HEK293 (cell line): ENCODE data around the gene TPM3.

ENCODE experiments used
- CTCF ChIA-PET: fragments of 350-600 bp; formaldehyde crosslinking; extraction: SDS; loops from one replicate; lab custom pipeline; 2021; ENCODE audit warnings: antibody characterized with exemption; lab: Yijun Ruan, JAX
- POLR2A ChIA-PET: fragments of 300-600 bp; formaldehyde crosslinking; extraction: SDS; loops from one replicate; lab custom pipeline; 2020; ENCODE audit warnings: antibody characterized with exemption, inconsistent platforms; lab: Yijun Ruan, JAX
- H3K27ac ChIP-seq: fragments of 200-500 bp; sonication (Bioruptor generic); 2 replicates; pipeline ENCODE4 v1.5.1; 2014; ENCODE audit warnings: low read depth, low read length, control low read depth, inconsistent platforms; ENCODE audit errors: extremely low read depth
- H3K36me3 ChIP-seq, 2 experiments: fragments of 200-500 bp in 1 of 2; sonication (Bioruptor generic) in 1 of 2; 1 replicate in 1 of 2; 2 replicates in 1 of 2; pipeline ENCODE4 v1.5.1; 2014 to 2017; ENCODE audit warnings: inconsistent platforms in 2 of 2, low read length in 2 of 2; ENCODE audit not compliant: control insufficient read depth in 2 of 2, insufficient read depth in 1 of 2
- H3K4me1 ChIP-seq: fragments of 200-500 bp; sonication (Bioruptor generic); 2 replicates; pipeline ENCODE4 v1.5.1; 2014; ENCODE audit warnings: mild to moderate bottlenecking, low read length, inconsistent platforms; ENCODE audit not compliant: control insufficient read depth, insufficient read depth
- H3K4me3 ChIP-seq: 2 replicates; pipeline ENCODE4 v1.5.1; 2011; ENCODE audit warnings: low read depth, mild to moderate bottlenecking, control low read depth, low read length, moderate library complexity
- H3K9me3 ChIP-seq: fragments of 200-500 bp; sonication (Bioruptor generic); 2 replicates; pipeline ENCODE4 v1.5.1; 2014; ENCODE audit warnings: low read depth, low read length, inconsistent platforms; ENCODE audit not compliant: control insufficient read depth, insufficient read depth
- GFI1B ChIP-seq: fragments of 450-650 bp; formaldehyde crosslinking; IDR thresholded peaks from 2 replicates; pipeline ENCODE4 v1.5.1; 2016; ENCODE audit warnings: missing biosample characterization, missing genetic modification characterization
- KLF10 ChIP-seq: fragments of 450-650 bp; IDR thresholded peaks from 2 replicates; pipeline ENCODE4 v1.5.1; 2018; ENCODE audit warnings: missing biosample characterization, mild to moderate bottlenecking, missing genetic modification characterization
- KLF7 ChIP-seq: fragments of 450-650 bp; formaldehyde crosslinking; IDR thresholded peaks from 2 replicates; pipeline ENCODE4 v1.5.1; 2016; ENCODE audit warnings: missing biosample characterization, missing genetic modification characterization, borderline replicate concordance
- MYNN ChIP-seq: fragments of 450-650 bp; formaldehyde crosslinking; IDR thresholded peaks from 2 replicates; pipeline ENCODE4 v1.5.1; 2016; ENCODE audit warnings: missing biosample characterization, missing genetic modification characterization, borderline replicate concordance
- REPIN1 ChIP-seq: fragments of 450-650 bp; formaldehyde crosslinking; IDR thresholded peaks from 2 replicates; pipeline ENCODE4 v1.5.1; 2017; ENCODE audit warnings: missing biosample characterization, missing genetic modification characterization, low read depth
- SP7 ChIP-seq: fragments of 450-650 bp; formaldehyde crosslinking; IDR thresholded peaks from 2 replicates; pipeline ENCODE4 v1.5.1; 2016; ENCODE audit warnings: missing biosample characterization, missing genetic modification characterization
- TRIM28 ChIP-seq: IDR thresholded peaks from 2 replicates; pipeline ENCODE4 v1.6.1; 2011; ENCODE audit warnings: low read length, control low read depth, borderline replicate concordance
- ZBTB21 ChIP-seq: fragments of 450-650 bp; formaldehyde crosslinking; IDR thresholded peaks from 2 replicates; pipeline ENCODE4 v1.5.1; 2017; ENCODE audit warnings: missing biosample characterization, missing genetic modification characterization
- ZBTB7A ChIP-seq: fragments of 450-650 bp; formaldehyde crosslinking; IDR thresholded peaks from 2 replicates; pipeline ENCODE4 v1.5.1; 2016; ENCODE audit warnings: low read depth, missing biosample characterization, missing genetic modification characterization
- ZNF169 ChIP-seq: fragments of 450-650 bp; formaldehyde crosslinking; IDR thresholded peaks from 2 replicates; pipeline ENCODE4 v1.5.1; 2016; ENCODE audit warnings: missing biosample characterization, missing genetic modification characterization
- ZNF211 ChIP-seq: fragments of 450-650 bp; formaldehyde crosslinking; IDR thresholded peaks from 2 replicates; pipeline ENCODE4 v1.5.1; 2016; ENCODE audit warnings: low read depth, missing biosample characterization, missing genetic modification characterization
- ZNF311 ChIP-seq: fragments of 450-650 bp; formaldehyde crosslinking; IDR thresholded peaks from 2 replicates; pipeline ENCODE4 v1.5.1; 2017; ENCODE audit warnings: missing biosample characterization, missing genetic modification characterization, borderline replicate concordance
- ZNF416 ChIP-seq: fragments of 450-650 bp; formaldehyde crosslinking; IDR thresholded peaks from 2 replicates; pipeline ENCODE4 v1.5.1; 2016; ENCODE audit warnings: missing biosample characterization, missing genetic modification characterization
- ZNF501 ChIP-seq: fragments of 450-650 bp; formaldehyde crosslinking; IDR thresholded peaks from 2 replicates; pipeline ENCODE4 v1.5.1; 2016; ENCODE audit warnings: missing biosample characterization, missing genetic modification characterization
- ZNF776 ChIP-seq: fragments of 450-650 bp; formaldehyde crosslinking; IDR thresholded peaks from 2 replicates; pipeline ENCODE4 v1.5.0; 2017; ENCODE audit warnings: missing biosample characterization, missing genetic modification characterization, borderline replicate concordance
- ZNF785 ChIP-seq: fragments of 450-650 bp; formaldehyde crosslinking; IDR thresholded peaks from 2 replicates; pipeline ENCODE4 v1.5.1; 2016; ENCODE audit warnings: missing biosample characterization, missing genetic modification characterization
- TF ChIP-seq, protein P1 (sequence below): fragments of 450-650 bp; formaldehyde crosslinking; IDR thresholded peaks from 2 replicates; pipeline ENCODE4 v1.5.1; 2016; ENCODE audit warnings: missing biosample characterization, missing genetic modification characterization
- TF ChIP-seq, protein P2 (sequence below): fragments of 450-650 bp; formaldehyde crosslinking; IDR thresholded peaks from 2 replicates; pipeline ENCODE4 v1.5.1; 2016; ENCODE audit warnings: missing biosample characterization, missing genetic modification characterization
- TF ChIP-seq, protein P3 (sequence below): fragments of 450-650 bp; formaldehyde crosslinking; IDR thresholded peaks from 2 replicates; pipeline ENCODE4 v1.5.1; 2016; ENCODE audit warnings: missing biosample characterization, missing genetic modification characterization

The TPM3 gene

DNA sequence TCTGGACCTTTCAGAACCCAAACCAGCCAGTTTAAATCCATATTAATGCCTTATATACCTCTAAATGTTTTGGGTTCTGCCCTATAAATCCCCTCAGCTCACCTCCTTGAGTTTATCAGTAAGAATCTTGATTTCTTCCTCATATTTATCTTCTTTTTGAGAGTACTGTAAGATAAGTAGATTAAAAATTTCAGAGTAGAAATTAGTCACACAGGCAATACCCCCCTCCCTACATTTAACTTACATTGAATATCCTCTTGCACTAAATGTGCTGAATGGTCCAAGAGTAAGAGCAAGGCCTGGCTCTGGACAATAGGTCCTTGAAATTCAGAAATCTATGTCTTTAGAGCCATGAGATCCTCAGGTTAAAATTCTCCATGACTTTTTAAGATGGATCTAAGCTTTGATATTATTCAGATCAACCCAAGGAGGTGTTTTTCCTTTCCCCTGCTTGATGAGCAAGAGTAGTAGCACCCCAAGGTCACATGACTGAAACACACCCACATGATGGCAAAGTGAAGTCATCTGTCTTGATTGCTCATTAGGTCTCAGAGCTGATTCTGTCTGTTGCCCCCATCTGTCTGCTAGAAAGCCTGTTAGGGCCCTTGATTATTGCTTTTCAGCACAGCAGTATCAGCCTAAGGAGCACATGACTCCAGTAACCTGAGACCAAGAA lies 21.2 kb downstream of the TPM3 start:
- CTCF ChIA-PET = no interaction called here
- no peaks in the 10 kb centered on the region for H3K4me1 ChIP-seq
- H3K9me3 ChIP-seq = no peaks in the 10 kb centered on the region
- H3K27ac ChIP-seq = no peak overlapping the region
- TF ChIP-seq KLF10 (tag by site-specific recombination) = peak; percentile 57; the same call in 1 of the 2 replicates
- TF ChIP-seq, protein P1, sequence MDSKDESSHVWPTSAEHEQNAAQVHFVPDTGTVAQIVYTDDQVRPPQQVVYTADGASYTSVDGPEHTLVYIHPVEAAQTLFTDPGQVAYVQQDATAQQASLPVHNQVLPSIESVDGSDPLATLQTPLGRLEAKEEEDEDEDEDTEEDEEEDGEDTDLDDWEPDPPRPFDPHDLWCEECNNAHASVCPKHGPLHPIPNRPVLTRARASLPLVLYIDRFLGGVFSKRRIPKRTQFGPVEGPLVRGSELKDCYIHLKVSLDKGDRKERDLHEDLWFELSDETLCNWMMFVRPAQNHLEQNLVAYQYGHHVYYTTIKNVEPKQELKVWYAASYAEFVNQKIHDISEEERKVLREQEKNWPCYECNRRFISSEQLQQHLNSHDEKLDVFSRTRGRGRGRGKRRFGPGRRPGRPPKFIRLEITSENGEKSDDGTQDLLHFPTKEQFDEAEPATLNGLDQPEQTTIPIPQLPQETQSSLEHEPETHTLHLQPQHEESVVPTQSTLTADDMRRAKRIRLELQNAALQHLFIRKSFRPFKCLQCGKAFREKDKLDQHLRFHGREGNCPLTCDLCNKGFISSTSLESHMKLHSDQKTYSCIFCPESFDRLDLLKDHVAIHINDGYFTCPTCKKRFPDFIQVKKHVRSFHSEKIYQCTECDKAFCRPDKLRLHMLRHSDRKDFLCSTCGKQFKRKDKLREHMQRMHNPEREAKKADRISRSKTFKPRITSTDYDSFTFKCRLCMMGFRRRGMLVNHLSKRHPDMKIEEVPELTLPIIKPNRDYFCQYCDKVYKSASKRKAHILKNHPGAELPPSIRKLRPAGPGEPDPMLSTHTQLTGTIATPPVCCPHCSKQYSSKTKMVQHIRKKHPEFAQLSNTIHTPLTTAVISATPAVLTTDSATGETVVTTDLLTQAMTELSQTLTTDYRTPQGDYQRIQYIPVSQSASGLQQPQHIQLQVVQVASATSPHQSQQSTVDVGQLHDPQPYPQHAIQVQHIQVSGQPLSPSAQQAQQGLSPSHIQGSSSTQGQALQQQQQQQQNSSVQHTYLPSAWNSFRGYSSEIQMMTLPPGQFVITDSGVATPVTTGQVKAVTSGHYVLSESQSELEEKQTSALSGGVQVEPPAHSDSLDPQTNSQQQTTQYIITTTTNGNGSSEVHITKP (tag by site-specific recombination) = peak; percentile 14; the same call in 1 of the 2 replicates
- TF ChIP-seq MYNN (tag by site-specific recombination) = no peak
- H3K4me3 ChIP-seq = no peak overlapping the region
- POLR2A ChIA-PET = interaction anchor here (0.6 kb wide), 1 partner anchor 903 kb away, joined by 6 read pairs; no protein-coding TSS in a partner anchor
- H3K36me3 ChIP-seq = peaks cover 48 to 92% of the 10 kb centered on the region in 2 experiments

DNA sequence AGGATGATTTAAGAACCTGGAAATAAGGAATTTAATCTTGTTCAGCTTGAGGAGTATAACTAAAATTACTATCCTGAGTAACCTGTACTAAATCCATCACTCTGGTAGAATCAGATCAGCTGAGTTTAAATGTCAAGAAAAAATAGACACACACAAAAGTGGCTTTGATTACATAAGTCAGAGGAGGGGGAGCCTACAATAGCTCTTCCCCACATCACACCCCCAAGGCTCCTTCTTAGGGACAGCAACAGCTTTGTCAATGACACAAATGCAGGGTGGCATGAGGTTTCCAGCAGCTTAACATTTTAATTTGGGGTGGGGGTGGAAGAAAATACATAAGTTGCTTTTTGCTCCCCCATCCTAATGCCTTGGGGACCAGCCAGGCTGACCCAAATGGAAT lies 24.4 kb downstream of the TPM3 start:
- no peaks in the 10 kb centered on the region for H3K4me1 ChIP-seq
- no peaks in the 10 kb centered on the region for H3K9me3 ChIP-seq
- H3K27ac ChIP-seq = no peak overlapping the region
- CTCF ChIA-PET = no interaction called here
- H3K4me3 ChIP-seq = no peak overlapping the region
- POLR2A ChIA-PET = interaction anchor here (0.6 kb wide), 1 partner anchor 180 kb away, joined by 6 read pairs; no protein-coding TSS in a partner anchor
- TF ChIP-seq SP7 (tag by site-specific recombination) (no peak), ZNF169 (tag by site-specific recombination) (no peak), KLF7 (no peak), ZNF785 (tag by site-specific recombination) (no peak), ZBTB7A (tag by site-specific recombination) (no peak), ZNF416 (no peak), ZNF311 (tag by site-specific recombination) (no peak)
- peaks cover 56 to 99% of the 10 kb centered on the region in 2 experiments for H3K36me3 ChIP-seq

DNA sequence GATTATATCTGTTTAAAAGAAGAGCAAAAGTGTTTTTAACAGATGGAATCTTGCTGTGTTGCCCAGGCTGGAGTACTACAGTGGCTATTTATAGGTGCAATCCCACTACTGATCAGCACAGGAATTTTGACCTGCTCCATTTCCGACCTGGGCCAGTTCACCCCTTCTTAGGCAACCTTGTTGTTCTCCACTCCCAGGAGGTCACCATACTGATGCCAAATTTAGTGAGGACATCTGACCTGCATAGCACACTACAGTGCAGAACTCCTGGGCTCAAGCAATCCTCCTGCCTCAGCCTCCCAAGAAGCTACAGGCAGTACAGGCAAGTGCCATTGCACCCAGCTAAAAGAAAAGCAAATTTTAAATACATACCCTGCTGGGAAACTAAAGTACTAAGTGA lies 25.7 kb downstream of the TPM3 start:
- no peak for TF ChIP-seq GFI1B (tag by site-specific recombination)
- no peak for TF ChIP-seq REPIN1 (tag by site-specific recombination)
- no peak for TF ChIP-seq ZNF501 (tag by site-specific recombination)
- no peak for TF ChIP-seq ZNF211 (tag by site-specific recombination)
- TF ChIP-seq, protein P2, sequence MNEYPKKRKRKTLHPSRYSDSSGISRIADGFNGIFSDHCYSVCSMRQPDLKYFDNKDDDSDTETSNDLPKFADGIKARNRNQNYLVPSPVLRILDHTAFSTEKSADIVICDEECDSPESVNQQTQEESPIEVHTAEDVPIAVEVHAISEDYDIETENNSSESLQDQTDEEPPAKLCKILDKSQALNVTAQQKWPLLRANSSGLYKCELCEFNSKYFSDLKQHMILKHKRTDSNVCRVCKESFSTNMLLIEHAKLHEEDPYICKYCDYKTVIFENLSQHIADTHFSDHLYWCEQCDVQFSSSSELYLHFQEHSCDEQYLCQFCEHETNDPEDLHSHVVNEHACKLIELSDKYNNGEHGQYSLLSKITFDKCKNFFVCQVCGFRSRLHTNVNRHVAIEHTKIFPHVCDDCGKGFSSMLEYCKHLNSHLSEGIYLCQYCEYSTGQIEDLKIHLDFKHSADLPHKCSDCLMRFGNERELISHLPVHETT = no peak
- TF ChIP-seq, protein P3, sequence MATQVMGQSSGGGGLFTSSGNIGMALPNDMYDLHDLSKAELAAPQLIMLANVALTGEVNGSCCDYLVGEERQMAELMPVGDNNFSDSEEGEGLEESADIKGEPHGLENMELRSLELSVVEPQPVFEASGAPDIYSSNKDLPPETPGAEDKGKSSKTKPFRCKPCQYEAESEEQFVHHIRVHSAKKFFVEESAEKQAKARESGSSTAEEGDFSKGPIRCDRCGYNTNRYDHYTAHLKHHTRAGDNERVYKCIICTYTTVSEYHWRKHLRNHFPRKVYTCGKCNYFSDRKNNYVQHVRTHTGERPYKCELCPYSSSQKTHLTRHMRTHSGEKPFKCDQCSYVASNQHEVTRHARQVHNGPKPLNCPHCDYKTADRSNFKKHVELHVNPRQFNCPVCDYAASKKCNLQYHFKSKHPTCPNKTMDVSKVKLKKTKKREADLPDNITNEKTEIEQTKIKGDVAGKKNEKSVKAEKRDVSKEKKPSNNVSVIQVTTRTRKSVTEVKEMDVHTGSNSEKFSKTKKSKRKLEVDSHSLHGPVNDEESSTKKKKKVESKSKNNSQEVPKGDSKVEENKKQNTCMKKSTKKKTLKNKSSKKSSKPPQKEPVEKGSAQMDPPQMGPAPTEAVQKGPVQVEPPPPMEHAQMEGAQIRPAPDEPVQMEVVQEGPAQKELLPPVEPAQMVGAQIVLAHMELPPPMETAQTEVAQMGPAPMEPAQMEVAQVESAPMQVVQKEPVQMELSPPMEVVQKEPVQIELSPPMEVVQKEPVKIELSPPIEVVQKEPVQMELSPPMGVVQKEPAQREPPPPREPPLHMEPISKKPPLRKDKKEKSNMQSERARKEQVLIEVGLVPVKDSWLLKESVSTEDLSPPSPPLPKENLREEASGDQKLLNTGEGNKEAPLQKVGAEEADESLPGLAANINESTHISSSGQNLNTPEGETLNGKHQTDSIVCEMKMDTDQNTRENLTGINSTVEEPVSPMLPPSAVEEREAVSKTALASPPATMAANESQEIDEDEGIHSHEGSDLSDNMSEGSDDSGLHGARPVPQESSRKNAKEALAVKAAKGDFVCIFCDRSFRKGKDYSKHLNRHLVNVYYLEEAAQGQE (tag by site-specific recombination) = no peak
- TF ChIP-seq ZBTB21 = no peak
- no peak for TF ChIP-seq ZNF776 (tag by site-specific recombination)
- TF ChIP-seq, protein P1 (tag by site-specific recombination) = no peak
- TF ChIP-seq TRIM28 = no peak
- Histone ChIP-seq H3K27ac (no peak overlapping the region), H3K36me3 (peaks cover 54 to 99% of the 10 kb centered on the region in 2 experiments), H3K4me1 (no peaks in the 10 kb centered on the region), H3K9me3 (no peaks in the 10 kb centered on the region), H3K4me3 (no peak overlapping the region)
- CTCF ChIA-PET = no interaction called here
- POLR2A ChIA-PET = no interaction called here
